ENCODE measurements around the gene DOCK1.
"Not testable (repeated sequence)": the region's sequence is repeated elsewhere in the genome, so short reads cannot be mapped to it uniquely, and the experiment has no call there.

Gene DOCK1

DNA sequence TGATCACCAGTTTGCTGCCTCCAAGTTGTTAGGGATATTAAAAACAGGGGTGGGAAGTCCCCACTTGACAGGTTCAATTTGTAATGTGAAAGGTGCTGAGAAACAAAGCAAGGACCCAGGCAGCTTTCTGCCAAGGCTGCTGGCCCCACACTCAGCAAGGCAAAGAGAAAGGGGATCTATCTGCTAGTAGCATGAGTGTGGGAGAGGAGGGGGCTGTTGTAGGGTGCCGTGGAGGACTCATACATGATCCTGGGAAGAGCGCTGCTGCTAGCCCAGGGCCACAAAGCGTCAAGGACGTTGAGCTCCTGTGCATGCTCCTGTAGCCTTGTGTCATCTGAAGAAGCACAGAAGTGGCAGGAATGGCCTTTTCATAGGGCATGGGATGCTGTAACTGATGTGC, 387.7 kb downstream of the DOCK1 start:
- no peak for DNase-seq

DNA sequence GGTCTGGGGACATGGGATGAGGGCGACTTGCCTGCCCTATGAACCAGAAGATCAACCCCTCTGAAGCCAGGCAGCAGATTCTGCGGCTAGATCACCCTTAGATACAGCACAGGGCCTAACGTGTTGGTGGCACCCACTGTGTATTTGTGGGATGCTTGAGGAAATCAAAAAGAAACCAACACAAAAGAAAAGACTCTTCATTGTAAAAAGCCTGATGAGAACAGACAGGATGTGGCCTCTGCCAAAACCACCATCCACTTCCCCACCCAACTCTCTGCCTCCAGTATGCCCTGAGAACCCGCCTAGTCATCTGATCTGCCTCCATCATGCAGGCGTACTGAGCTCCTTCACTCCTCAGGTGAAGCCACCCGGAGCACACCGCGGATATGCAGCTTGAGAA, 388.4 kb downstream of the DOCK1 start:
- peak; percentile 9 to 30 for DNase-seq

DNA sequence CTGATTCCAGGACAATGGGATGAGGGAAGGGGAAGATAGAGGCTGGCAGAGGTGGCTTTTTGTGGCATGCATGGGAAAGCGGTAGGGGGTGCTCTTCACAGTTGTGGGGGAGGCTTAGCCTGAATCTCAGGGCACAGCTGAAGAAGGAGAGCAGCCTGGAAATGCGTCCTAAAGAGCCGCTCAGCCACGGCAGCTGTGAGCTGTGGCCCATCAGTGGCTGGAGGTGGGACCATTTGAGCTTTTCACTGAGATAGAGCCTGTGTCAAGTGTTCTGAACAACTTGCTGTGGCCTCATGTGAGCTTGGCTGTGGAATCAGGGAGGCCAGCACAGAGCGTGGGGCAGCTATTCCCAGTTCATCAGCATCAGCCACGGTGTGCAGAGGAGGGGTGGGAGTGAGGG, 391.5 kb downstream of the DOCK1 start:
- no peak for DNase-seq

DNA sequence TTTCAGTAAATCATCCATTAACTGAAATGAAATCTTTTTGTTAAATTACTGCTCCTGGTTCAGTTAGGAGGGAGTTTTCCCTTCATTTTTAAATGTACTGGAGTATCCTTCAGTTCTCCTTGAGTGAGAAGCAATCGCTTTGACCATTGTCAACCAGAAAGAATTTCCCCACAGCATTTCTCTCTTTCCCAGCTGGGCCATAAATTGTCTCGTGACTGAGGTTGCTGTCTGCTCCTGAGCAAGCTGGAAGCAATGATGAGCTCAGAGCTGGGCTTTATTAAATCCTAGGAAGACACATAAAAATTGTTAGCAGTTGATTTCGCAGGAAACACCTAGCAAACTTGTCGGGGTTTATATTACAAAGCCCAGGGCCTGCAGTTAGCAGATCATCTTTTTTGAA, 393.2 kb downstream of the DOCK1 start:
- DNase-seq: no peak

DNA sequence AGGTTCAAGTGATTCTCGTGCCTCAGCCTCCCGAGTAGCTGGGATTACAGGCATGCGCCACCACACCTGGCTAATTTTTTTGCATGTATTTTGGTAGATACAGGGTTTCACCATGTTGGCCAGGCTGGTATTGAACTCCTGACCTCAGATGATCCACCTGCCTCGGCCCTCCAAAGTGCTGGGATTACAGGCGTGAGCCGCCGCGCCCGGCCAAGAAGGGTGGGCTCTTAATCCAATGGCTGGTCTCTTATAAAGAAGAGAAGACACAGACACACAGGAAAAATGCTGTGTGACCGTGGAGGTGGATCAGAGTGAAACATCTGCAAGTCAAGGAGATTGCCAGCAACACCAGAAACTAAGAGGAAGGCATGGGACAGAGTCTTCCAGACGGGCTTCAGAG, 394.0 kb downstream of the DOCK1 start:
- DNase-seq: not testable (repeated sequence)

DNA sequence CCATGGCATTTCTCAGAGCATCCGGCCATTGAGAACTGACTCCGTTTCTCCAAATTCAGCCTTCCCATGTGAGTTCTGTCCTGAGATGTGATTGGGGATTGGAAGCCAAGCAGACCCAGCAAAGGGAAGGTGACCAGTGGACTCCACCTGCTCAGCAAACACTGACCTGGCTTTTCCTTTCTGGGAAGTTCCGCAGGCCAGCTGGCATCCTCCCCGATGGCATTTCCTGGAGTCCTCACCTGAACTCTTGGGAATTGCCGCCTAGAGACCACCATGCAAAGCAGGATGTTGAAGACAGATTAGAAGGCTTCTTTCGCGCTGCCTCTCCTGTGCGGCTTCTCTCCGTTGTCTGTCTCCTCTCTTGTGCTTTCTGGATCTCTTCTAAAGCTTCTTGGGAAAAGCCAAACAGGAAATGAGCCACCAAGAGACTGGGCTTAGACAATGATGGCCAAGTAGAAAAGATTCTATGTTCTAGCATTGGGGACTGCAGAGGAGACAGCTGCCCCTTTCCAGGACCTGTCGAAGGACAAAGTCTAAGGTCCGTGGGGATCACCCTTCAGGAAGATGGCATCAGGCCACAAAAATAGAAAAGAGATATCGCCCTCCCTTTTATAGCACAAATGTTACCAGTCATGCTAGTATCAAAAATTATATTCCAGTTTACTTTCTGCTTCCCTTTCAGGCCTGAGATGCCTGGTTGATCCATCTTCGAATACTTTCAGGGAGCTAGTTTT, 394.9 kb downstream of the DOCK1 start:
- no peak for DNase-seq

DNA sequence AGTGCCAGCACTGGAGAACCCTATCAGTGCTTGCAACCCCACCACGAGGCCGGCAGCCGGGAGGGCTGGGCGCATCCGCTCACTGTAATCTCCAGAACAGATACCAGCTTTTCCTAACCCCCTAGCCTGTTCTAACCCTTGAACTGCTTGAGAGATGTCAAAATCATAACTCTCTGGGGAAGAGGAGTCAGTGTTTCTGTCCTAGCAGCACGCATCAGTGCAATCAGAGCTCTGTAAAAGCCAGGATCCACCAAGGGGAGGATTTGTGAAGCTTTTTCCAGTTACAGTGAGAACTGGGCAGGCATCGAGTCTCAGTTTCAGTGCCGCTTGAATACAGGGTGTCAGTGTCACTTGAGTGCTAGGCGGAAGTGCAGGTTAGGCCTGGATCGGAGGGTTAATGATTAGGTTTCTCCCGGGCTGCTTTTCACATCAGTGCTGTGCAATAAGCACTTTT, 395.7 kb downstream of the DOCK1 start:
- DNase-seq: no peak

DNA sequence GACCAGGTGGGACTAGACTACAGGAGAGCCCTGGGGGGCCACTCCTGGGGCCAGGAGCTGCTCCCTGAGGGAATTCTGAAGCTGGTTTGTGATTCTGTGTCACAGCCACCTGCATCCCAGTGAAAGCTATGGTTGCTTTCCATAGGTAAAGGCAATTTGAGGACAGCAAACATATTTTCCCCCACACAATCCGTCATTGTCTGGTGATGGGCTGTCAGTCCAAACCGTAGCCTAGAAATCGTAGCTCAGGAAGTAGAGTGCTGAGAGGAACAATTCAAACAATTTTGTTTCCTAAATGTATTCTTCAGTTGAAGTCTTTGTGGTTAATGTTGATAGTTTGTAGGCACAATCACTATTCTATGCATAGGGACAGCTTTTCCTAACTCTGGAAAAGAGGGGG, 397.1 kb downstream of the DOCK1 start:
- no peak for DNase-seq

DNA sequence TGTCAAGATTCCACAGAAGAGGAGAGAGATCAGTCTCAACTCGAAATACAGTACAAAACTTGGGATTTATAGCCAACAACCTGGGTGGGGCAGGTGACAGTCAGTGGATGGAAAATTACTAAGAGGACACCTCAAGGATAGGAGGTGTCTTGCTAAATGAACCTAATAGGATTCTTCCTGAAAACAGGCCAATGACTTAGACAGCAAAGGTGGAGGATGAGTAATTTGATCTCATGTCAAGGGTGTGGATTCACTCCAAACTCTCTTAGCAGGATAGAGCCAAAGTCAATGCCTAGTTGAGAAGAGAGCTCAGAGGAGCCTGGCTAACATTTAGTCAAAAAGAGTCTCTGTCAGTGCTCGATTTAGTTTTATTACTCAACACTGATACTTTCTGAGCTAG, 397.9 kb downstream of the DOCK1 start:
- no peak for DNase-seq

DNA sequence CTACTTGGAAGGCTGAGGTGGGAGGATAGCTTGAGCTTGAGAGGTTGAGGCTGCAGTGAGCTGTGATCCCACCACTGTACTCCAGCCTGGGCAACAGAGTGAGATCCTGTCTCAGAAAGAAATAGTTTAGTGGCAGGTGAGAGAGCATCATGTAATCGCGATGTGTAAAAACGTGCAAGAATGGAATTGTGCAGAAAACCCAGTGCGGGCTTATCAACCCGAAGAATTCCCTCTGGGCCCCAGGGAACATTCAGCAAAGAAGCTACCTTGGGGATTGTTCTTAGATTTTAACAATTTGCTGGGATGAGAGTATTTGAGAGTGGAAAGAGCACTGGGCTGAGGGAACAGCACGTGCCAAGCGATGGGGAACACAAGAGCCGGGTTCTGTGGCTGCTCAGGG, 398.5 kb downstream of the DOCK1 start:
- DNase-seq: no peak

DNA sequence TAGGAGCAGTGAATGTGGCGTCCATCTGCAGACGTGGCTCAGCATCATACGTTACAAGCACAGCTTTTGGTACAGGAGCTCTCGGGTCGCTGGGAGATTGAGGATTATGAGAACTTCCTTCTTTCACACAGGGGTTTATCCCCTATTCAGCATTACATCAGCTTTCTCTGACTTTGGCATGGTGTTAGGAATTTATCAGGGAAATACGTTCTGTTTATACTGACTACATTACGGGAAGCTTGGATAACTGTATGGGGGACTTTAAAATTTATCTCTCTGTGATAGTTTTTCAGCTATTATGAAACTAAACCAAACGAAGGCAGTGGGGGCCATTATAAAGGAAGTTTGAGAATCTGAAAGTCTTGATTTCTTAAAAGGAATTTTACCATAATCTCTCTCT, 401.3 kb downstream of the DOCK1 start:
- no peak for DNase-seq

DNA sequence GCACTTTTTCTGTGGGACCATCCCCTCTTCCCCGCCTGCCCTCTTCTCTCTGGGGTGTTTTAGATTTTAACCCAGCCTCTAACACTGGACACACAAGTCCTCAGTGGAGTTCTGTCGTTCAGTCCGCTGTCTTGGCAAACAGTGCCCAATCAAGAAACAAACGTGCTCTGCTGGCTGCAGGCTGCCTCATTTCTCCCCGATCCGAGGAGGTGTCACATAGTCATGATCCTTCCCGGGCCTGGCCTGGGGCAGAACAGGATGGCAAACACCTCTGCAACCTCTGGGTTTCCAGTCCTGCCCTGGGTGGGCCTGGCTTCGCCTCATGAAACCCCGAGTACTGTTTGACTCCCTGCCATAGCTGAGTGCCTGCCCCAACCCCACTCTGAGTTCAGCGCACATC, 402.1 kb downstream of the DOCK1 start:
- no peak for DNase-seq

DNA sequence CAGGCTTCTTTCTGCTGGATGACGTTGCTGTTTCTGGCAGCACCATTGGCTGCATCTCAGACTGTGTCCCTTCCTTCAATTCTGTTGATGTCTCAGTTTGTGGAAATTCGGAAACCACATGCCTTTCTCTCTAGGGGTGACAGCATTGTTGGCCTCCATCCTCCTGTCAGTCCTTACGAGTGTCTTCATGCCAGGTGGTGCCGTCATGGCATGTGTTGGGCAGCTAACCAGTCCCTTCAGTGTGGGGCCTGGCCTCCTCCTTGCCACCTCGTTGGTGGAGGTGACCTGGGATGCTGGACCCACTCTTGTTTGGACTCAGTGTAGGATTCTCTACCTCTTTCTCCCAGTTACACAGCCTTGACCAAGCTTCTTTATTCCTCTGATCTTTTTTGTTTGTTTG, 402.8 kb downstream of the DOCK1 start:
- no peak for DNase-seq

DNA sequence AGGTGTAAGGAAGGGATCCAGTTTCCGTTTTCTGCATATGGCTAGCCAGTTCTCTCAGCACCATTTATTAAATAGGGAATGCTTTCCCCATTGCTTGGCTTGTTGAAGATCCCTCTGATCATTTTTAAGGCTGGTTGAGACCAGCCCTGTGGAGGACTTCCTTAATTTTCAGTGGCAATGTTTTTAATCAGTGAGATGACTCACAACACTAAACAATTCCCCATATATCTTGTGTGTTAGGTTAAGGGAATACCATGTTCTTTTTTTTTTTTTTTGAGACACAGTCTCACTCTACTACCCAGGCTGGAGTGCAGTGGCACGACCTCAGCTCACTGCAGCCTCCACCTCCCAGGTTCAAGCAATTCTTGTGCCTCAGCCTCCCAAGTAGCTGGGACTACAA, 404.4 kb downstream of the DOCK1 start:
- DNase-seq: not testable (repeated sequence)

DNA sequence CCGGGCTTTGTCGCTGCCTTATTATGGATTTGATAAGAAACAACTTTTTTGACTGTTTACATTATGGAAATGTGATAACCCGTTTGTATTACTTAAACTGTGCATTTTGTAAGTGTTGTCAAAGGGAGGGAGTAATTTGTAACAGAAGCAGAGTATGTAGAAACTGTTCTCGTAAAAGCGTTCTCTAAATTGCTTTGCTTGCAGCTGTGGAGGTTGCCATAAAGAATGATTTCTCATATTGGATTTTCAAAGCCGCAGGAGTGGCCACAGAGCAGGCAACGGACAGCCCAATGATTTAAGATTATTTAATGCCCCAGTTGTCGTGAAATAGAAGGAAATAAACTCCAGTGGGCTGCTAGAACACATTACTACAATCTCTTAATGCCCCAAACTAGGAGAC, 405.2 kb downstream of the DOCK1 start:
- no peak for DNase-seq

DNA sequence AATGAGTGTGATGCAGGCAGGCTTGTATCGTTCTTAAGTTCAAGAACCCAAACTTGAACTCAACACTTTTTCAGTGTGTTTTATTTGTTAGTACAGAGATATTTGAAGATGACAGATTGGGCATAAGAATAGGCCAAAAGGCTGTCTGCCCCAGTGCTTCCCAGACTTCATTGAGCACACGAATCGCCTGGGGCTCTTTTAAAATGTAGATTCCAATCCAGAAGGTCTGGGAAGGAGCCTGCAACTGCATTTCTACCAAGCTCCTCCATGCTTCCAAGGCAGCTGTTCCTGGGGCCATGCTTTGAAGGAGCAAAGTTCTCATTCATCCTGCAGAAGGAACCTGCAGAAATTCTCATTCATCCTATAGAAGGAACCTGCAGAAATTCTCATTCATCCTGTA, 405.7 kb downstream of the DOCK1 start:
- DNase-seq: no peak

DNA sequence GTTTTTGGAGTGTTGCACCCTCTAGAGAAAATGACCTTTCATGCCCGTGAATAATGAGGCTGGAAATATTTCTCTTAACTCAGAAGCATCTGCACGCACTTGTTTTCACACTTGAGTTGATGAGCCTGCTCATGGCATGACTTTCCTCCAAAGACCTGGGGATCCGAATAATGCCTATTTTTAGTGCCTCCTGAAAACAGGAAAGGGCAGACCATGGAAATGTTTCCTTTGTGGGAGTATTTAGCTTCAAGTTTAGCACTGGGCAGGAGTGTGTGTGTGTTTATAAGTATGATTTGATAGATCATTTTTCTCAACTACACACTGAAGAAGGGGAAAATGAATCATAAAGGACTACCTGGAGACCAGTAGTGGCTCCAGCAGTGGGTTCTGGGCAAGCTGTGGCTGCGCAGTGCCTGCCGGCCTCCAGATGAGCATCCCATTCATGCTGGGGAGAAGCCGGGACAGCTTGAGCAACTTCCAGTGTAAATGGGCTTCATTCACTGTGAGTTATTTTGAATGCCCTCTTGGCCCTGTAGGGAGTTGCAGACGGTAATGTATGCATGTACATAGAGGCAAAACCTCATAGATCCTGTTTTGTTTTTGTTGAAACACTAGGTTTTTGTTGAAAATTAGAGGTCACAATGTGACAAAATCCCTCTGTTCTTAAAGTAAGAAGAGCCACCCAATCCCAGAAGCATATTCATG, 408.9 kb downstream of the DOCK1 start:
- DNase-seq: no peak

DNA sequence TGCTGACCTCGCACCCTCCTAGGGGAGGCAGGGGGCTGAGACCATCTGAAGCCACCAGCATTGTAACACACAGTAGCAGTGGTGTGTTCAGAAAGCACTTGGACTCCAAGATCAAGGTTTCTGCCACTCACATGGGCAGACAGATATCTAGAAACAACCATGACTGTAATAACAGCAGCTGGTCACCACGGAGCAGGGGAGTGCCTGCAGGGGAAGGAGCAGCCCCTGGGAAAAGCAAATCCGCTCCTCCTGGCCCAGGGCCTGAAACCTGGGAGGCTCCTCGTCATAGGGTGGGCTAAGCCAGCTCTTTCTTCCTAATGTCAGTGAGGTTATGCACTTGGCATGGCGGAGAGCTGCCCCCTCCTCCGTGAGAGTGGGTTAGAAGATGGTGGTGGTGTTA, 409.6 kb downstream of the DOCK1 start:
- DNase-seq: no peak

DNA sequence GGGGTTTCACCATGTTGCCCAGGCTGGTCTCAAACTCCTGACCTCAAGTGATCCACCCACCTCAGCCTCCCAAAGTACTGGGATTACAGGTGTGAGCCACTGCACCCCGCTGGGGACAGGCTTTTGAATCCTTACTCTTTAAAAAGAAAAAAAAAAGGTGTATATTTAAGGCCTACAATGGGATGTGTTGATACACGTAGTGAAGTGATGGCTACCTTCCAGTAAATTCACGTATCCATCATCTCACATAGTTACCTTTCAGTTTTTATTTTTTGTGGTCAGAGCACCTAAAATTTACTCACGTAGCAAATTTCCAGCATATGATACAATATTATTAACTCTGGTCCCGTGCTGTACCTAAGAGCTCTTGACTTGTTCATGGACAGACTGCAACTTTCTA, 410.7 kb downstream of the DOCK1 start:
- no peak for DNase-seq

DNA sequence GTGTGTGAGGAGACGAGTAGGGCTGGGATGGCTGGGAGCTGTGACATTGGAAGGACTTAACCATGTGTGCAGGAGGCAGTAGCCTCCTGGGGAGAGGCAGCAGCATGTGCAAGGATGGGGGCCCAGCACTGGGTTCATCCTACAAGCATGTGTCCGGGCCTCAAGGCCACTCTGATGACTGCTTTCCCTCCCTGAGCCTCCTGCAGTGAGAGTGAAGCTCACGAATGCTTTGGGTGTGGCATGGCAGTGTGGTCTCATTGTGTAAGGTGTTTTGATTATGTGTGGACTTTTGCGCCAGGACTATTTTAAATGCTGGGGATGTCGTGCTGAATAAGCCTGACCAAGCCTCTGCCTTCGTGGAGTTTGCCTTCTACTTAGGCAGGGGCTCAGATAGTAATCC, 413.2 kb downstream of the DOCK1 start:
- DNase-seq: no peak

DNA sequence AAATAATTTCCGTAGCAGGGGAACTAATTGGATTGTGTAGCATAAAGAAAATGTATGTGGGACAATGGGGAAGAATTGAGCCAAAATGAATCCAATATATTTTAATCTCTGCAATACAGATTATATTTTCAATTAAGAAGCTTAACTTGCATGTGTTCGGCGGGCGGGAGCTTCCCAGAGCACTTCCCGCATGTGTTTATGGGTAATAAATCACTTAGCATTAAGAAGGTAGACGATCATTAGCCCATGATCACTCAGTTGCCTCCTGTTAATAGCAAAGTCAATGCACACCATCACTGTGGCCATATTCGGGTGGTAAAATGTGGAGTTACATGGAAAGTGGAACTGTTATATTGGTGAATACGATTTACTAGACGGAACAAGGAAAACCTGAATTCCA, 414.0 kb downstream of the DOCK1 start:
- DNase-seq: no peak

DNA sequence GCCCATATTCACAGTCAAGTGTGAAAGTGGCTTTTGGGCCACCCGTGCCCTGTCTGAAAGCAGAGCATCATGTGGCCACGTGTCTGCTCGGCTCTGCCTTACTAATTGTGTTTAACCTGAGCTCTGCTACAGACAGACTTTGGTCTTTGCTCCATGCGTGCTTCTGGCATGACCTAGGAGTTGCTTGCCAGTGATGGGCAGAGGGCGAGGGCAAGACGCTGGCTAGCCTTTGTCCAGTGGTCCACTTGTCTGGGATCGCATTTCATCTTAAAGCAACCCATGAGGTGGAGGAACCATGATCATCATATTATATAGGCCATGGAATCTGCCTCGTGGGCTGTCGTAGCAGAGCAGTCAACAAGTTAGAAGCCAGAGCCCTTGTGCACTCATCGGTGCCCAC, 414.5 kb downstream of the DOCK1 start:
- no peak for DNase-seq

DNA sequence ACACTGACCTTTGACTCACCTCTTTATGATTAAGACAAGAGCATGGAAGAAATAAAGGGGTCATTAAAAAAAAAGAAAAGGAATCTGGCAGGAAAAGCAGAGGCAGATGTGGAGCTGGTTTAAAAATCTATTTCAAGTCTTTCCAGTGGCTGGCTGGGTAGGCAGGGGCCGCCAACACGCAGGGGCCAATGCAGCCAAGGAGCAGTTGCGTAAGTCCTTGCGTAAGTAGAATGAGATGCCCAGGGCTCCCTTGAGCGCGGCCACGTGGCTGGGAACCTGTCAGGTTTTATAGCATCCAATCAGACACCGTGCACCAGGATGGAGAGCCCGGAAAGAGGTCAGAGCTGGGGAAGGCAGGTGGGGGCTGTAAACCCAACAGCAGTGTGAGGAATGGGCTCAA, 414.9 kb downstream of the DOCK1 start:
- no peak for DNase-seq

DNA sequence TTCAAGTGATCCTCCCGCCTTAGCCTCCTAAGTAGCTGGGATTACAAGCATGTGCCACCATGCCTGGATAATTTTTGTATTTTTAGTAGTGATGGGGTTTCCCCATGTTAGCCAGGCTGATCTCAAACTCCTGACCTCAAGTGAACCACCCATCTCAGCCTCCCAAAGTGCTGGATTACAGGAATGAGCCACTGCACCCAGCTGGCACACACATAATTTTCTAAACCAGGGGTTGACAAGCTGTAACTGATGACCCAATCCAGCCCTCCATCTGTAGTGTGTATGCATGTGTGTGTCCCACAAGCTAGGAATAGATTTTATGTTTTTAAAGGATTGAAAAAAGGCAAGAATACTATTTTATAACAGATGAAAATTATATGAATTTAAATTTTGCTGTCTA, 417.1 kb downstream of the DOCK1 start:
- no peak for DNase-seq

DNA sequence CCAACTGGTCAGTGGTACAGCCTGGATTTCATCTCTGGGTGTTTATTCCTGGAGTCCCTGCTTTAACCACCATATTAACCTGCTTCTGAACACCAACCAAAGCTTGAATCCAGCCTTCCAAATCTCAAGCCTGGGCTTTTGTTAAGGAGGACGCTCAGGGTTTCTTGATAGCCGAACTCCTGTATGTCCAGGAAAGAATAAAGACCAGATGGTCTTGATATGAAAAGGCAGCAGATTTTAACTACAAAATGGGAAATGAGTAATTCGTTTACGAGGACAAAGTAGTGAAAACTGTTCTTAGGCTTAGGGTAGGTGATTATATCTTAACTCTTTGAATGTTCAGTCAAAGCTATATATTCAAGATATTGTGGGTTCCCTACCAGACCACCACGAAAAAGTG, 420.3 kb downstream of the DOCK1 start:
- no peak for DNase-seq
